Measurements from ENCODE around the gene BIVM.

Gene BIVM

GRCh38 chr13:102881819-102882686 lies 83.1 kb downstream of the BIVM start:
- no peak for DNase-seq
